ENCODE measurements around the gene ALG12.

Gene ALG12

DNA sequence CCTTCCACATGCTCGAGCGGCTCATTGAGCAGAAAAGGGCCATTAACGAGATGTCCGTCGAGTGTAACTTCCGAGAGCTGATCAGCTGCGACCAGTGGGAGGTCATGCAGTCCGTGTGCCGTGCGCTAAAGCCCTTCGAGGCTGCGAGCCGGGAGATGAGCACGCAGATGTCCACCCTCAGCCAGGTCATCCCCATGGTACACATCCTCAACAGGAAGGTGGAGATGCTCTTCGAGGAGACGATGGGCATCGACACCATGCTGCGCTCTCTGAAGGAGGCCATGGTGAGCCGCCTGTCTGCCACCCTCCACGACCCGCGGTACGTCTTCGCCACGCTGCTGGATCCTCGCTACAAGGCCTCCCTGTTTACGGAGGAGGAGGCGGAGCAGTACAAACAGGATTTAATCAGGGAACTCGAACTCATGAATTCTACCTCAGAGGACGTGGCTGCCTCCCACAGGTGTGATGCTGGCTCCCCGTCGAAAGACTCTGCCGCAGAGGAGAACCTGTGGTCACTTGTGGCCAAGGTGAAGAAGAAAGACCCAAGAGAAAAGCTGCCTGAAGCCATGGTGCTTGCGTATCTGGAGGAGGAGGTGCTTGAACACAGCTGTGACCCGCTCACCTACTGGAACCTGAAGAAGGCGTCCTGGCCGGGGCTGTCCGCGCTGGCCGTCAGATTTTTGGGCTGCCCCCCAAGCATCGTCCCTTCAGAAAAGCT is 31.7 kb downstream of the ALG12 start:
- no peak for DNase-seq

DNA sequence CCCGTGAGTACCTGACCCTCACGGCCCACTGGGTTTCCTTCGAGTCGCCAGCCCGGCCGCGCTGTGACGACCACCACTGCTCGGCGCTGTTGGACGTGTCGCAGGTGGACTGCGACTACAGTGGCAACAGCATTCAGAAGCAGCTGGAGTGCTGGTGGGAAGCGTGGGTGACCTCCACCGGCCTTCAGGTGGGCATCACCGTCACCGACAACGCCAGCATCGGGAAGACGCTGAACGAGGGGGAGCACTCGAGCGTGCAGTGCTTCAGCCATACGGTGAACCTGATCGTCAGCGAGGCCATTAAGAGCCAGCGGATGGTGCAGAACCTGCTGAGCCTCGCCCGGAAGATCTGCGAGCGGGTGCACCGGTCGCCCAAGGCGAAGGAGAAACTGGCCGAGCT is 32.4 kb downstream of the ALG12 start:
- no peak for DNase-seq

DNA sequence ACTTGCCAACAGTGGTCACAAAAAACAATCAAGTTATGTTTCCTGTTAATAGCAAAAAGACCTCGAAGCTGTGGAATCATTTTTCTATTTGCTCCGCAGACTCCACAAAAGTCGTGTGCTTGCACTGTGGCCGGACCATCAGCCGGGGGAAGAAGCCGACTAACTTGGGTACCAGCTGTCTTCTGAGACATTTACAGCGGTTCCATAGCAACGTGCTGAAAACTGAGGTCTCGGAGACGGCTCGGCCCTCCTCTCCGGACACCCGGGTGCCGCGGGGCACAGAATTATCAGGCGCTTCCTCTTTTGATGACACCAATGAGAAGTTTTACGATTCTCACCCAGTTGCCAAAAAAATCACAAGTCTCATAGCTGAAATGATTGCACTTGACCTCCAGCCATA is 33.0 kb downstream of the ALG12 start:
- no peak for DNase-seq

DNA sequence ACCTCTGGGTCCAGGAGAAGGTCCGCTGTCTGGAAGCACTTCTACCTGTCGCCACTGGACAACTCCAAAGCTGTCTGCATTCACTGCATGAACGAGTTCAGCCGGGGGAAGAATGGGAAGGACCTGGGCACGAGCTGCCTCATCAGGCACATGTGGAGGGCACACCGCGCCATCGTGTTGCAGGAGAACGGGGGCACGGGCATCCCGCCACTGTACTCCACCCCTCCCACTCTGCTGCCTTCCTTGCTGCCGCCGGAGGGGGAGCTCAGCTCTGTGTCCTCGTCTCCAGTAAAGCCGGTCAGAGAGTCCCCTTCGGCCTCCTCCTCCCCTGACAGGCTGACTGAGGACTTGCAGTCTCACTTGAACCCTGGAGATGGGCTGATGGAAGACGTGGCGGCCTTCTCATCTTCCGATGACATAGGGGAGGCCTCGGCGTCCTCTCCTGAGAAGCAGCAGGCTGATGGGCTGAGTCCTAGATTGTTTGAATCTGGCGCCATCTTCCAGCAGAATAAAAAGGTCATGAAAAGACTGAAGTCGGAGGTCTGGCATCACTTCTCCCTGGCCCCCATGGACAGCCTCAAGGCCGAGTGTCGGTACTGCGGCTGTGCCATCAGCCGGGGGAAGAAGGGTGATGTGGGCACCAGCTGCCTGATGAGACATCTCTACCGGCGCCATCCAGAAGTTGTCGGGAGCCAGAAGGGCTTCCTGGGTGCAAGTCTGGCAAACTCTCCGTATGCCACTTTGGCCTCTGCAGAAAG is 33.6 kb downstream of the ALG12 start:
- no peak for DNase-seq

DNA sequence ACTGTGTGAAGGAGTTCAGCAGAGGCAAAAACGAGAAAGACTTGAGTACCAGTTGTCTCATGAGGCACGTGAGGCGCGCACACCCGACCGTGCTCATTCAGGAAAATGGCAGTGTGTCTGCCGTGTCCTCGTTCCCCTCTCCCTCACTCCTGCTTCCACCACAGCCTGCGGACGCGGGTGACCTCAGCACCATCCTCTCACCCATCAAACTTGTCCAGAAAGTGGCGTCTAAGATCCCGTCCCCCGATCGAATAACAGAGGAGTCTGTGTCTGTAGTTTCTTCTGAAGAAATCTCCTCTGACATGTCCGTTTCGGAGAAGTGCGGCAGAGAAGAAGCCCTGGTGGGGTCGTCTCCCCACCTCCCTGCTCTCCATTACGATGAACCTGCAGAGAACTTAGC is 34.2 kb downstream of the ALG12 start:
- no peak for DNase-seq

DNA sequence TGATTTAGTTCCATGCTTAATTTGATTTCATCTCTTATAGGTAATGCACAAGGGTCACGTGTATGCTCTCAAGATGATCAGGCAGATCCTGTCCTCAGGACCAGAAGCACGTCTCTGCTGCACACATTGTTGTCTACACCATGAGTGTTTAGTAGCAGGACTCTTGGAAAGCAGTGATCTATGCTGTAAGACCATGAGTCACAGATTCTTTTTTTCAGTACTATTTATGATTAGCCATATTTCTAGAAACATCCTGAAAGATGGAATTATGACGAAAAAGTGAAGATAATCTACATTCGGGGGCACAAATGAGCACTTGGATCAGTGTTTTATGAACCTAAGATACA is 35.0 kb downstream of the ALG12 start:
- DNase-seq = no peak

DNA sequence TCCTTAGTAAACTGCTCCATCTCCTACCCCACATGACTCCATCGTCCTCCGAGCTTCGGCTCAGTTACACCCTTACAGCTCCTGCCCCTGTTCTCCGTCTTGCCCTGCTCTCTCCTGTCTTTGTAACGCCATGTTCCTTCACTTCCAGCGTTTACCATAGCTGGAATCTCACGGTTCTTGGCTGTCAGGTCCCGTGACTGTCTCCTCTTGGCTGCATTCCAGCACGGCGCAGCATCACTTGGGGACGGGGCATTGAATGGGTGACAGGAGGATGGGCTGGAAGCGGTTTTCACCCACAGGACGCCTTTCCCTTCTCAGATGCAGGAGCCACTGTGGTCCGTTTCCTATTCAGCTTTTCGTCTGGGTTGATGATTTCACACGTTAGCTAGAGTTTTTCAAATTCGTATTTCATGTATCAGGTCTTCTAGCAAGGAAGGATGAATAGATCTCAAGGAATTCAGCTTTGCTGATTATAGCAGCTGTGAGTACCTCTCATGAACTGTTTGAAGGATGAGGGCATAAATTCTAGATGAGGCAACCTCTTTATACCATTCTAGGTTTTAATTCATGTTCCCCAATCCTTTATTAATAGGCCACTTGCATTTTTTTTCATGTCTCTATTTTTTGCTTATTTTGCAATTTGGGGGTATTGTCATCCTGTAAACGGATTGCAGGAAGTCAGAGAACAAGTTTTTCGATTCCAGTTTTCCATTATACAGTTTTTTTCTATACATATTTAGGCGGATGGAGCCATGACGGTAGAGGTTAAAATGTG is 35.5 kb downstream of the ALG12 start:
- no peak for DNase-seq

DNA sequence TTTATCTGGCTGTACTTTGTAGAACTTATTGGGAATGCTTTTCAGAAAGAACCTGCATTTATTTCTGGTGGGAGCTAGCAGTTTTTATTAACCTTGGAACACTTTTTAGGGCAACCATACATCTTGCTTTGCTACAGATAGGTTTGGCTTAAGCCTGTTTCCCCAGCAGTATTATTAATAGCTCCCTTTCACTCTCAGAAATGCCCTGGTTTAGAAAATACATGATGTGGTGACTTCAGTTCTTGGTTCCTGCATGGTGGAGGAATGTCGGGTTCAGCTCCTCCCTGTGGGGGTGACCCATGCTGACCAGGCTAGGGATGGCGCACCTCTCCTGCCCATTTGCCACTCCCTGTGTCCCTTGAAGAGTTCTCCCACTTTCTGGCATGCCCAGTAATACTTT is 36.4 kb downstream of the ALG12 start:
- no peak for DNase-seq

DNA sequence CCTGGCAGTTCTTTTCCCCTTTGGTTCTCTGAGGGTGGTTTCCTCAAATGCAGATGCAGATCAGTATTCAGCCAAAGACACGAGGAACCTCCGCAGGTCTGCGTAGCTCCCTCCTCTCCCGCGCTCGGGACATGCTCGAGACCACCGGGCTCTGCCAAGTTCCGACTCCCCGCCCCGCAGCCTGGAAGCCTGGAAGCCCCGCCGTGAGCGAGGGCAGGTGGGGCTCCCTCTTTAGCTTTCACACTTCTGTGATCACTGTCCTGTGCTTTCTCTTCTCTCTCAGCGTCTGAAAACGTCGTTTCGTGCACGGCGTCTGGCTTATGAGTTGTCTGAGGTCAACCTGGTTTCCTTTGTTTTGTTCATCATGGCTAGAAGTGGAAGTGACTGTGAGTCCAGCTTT is 38.0 kb downstream of the ALG12 start:
- DNase-seq = no peak

DNA sequence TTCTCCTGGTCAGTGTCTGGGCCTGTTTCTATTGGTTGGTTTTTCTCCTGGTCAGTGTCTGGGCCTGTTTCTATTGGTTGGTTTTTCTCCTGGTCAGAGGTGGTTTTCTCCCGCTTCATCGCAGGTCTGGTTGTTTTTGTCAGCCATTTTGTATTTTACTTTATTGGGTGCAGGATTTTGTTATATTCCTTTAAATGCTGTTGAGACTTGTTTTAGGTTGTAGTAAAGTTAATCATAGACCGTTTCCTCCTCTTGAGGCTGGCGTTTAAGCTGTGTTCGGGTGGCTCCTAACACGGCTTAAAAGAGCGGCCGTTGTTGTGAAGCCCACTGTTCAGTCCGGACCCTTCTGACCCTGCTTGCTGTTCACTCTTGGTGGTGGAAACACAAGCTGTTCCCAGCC is 38.4 kb downstream of the ALG12 start:
- no peak for DNase-seq

DNA sequence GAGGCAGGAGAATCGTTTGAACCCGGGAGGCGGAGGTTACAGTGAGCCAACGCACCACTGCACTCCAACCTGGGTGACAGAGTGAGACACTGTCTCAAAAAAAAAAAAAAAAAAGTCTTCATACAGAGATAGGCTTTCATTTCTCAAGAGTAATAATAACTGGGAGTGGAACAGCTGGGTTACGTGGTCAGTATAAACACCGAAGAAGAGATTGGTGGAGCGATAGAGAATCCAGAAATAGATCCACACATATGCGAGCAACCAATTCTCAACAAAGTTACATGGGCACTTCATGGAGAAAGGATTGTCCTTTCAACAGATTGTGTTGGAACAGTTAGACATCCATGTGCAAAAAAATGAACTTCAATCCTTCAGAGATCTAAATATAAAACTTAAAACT is 40.0 kb downstream of the ALG12 start:
- DNase-seq = no peak

DNA sequence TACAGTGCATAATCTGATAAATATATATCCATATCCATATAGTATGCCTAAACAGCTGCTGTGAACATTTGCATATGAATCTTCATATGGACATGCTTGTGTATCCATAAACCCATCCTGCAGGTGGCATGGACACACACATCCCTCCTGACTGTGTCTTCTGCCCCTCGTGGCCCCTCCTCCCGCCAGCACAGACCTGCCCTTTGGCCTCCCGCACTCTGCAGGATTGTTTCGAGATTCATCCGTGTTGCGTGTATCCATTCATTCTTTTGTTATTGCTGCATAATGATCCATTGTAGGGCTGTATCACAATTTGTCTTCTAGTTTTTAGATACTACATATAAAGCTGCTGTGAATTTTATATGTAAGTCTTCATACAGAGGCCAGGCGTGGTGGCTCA is 40.6 kb downstream of the ALG12 start:
- DNase-seq = no peak

DNA sequence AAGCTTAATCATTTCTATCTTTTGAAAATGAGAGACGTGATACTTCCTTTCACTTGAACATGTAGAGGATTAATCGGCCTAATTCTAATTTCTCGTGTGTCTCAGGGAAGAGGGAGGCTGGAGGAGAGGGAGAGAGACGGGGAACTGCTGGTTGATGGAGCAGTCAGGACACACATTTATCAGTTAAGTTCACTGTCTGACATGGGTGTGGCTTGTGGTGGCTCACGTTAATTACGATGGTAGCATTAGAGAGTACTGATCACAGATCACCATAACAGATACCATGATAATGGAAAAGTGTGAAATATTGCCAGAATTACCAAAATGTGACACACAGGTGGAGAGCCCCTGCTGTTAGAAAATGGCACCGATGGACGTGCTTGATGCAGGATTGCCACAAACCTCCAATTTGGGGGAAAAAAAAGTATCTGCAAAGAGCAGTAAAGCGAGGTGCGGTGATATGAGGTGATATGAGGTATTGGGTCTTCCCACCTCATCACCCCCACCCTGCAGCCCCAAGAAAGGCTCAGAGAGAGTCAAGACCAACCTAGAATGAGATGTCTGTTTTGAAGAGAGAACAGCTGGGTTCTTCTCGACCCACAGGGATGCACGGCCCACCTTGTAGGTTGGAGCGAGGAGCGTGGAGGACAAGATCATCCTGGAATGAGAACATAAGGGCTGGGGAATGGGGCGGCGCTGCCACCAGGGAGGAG is 44.9 kb downstream of the ALG12 start:
- no peak for DNase-seq

DNA sequence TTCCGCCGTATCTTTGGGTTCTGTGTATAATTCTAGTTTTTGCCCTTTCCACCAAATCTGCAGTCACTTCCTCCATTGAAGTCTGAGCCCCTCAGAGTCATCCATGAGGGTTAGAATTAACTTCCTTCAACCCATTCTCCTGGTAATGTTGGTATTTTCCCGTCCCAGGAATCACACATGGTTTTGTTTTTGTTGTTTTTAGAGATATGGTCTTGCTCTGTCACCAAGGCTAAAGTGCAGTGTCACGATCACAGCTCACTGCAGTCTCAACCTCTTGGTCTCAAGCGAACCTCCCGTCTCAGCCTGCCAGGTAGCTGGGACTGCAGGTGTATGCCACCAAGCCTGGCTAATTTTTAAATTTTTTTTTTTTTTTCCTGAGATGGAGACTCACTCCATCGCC is 45.9 kb downstream of the ALG12 start:
- no peak for DNase-seq

DNA sequence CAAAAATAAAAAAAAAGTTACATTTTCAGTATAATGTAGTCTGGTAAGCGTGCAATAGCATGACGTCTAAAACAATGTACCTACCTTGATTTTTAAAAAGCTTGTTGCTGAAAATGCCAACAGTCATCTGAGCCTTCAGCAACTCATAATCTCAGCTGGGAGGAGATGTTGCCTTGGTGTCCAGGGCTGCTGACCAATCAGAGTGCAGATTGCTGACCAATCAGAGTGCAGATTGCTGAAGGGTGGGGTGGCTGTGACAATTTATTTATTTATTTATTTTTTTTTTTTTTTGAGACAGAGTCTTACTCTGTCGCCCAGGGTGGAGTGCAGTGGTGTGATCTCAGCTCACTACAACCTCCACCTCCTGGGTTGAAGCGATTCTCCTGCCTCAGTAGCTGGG is 46.8 kb downstream of the ALG12 start:
- DNase-seq = no peak

DNA sequence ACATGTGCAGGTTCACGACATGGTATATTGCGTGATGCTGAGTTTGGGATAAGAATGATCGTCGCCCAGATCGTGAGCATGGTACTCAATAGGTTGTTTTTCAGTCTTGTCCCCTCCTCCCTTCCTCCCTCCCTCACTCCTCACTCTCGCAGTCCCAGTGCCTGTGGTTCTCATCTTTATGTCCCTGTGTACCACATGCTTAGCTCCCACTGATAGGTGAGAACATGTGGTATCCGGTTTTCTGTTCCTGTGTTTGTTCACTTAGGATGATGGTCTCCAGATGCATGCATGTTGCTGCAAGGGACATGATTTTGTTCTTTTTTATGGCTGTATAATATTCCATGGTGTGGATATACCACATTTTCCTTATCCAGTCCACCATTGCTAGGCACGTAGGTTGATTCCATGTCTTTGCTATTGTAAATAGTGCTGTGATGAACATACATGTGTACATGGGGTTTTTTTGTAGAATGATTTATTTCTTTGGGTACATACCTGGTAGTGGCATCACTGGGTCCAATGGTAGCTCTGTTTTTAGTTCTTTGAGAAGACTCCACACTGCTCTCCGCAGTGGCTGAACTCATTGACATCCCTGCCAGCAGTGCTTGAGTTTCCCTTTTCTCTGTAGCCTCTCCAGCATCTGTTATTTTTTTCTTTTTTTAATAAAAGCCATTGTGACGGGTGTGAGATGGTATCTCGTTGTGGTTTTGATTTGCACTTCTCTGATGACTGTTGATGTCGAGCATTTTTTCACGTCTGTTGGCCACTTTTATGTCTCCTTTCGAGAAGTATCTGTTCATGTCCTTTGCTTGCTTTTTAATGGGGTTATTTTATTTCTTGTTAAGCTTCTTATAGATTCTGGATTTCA is 48.2 kb downstream of the ALG12 start:
- DNase-seq = no peak

DNA sequence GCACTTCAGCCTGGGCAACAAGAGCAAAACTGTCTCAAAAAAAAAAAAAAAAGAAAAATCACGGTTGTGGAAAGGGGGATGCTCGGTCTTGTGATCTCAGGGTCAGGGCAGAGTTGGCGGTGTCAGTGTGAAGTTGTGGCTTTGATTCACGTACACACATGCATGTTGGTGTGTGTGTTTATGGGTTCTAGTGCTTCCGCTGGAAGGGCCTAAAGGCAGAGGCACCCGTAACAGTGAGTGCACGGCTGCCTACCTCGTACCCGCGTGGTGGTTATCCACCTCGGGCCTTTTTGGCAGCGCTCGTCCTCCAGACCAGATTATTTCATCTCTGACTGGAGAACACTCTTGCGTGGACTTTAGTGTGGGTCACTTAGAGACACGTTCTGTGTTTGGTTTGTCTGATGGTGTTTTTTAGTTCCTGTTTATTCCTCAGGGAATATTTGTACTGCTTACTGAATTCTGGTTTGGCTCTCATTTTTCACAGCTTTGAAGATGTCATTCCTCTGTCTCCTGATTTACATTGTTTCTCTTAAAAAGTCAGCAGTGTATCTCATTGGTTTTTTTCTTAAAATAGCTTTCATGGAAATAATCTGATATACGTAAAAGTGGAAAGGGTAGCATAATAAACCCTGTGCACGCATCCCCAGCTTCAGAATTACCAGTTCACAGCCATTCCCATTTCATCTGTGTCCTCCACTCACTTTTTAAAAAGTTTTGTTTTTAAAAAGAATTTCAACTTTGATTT is 49.0 kb downstream of the ALG12 start:
- no peak for DNase-seq

DNA sequence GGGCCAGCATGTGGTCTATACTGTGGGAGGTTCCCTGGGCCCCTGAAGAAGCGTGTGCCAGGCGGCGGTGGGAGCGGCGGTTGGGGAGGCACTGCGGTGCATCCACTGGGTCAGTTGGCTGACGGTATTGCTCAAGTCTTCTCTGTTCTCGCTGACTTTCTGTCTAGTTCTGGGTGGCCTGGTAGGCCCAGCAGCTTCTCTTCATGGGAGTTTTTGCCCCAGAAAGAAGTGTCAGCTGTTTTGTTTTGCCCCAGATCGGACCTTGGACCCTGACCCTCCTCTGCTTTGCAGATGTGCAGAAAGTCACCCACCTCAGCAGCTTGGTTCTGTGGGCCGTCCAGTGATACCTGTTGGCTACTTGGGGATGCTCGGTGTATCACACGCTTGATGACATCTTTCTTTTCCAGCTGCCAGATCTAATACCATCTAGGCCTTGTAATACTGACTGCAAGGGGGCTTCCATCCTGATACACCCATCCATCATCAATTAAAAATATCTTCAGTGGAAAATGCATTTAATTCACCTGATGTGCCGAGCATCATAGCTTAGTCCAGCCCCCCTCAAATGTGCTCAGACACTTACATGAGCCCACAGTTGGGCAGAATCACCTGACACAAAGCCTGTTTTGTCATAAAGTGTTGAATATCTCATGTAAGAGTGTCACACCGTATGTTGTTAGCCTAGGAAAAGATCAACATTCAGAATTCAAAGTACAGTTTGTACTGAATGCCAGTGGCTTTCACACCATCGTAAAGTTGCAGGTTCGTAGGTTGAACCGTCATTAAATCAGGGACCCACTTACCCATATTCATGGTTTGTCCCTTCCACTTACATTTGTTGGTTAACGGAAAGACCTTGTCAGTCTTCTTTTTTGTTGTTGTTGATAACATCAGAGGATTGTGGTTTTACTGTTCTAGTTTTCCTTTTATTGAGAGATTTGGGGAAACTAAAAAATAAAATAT is 50.7 kb downstream of the ALG12 start:
- DNase-seq = no peak

DNA sequence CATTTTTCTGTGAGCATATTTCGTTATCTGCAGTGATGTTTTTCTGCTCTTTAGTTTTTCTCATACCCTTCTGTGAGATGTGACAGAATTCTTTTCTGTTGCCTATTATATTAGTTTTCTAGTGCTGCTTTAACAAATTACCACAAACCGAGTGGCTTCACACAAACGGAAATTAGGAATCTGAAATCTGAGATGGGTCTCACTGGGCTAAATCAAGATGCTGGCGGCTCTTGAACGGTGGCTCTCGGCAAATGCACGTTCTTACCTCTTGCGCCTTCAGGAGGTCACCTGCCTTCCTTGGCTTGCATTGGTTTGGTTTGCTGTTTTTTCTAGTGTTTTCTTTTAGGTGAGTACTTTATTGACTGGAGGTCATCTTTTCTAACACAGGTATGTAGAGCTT is 51.6 kb downstream of the ALG12 start:
- no peak for DNase-seq

DNA sequence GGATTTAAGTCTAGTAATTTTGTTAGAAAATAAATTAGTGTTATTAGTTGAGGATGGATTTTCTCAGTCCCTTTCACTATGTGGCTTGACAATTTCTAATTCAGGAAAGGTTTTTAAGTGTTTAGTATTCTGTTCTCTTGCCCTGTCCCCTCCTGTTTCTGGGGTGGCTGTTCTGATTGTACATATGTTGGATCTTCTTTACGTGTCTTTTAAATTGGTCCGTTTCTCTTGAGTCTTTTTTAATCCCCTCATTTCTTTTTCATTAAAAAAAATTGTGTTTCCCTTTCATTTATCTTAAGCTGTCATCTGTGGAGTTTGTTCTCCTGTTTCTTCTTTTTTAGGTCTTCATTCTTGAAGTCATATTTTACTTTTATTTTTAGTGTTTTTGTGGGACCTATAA is 52.1 kb downstream of the ALG12 start:
- DNase-seq = no peak

DNA sequence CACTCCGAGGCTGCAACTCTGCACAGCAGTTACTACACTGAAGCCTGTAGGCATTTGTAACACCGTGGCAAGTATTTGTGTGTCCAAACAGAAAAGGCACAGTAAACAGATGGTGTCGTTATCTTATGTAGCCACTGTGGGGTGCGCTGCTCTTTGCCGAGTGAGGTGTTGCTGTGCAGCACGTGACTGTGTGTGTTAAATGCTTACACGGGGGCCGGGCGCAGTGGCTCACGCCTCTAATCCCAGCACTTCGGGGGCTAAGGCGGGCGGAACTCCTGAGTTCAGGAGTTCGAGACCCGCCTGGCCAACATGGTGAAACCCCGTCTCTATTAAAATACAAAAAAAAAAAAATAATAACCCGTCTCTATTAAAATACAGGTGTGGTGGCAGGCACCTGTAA is 53.1 kb downstream of the ALG12 start:
- no peak for DNase-seq

All from stimulated activated naive CD4-positive, alpha-beta T cell treated with Interleukin-2 at 50 U/mL for 16 hours (primary cell).